IgD-negative memory B cell (primary cell): ENCODE data around the gene AK8. TPM values are rescaled to one million over a fixed set of nuclear protein-coding genes. Genes with fewer than 3 reads are reported as not detected.

Experiments
- H3K27ac Mint-ChIP-seq, 3 donors: one replicate each; pipeline ENCODE4 v1.8.0; 2020 to 2022; ENCODE audit warnings: mild to moderate bottlenecking in 3 of 3, mixed read lengths in 3 of 3, moderate library complexity in 1 of 3
- H3K27me3 Mint-ChIP-seq: one replicate; pipeline ENCODE4 v1.8.0; 2021; ENCODE audit warnings: mixed read lengths
- H3K36me3 Mint-ChIP-seq: one replicate; pipeline ENCODE4 v1.8.0; 2020; ENCODE audit warnings: mild to moderate bottlenecking, mixed read lengths
- H3K4me1 Mint-ChIP-seq, 3 donors: one replicate each; pipeline ENCODE4 v1.8.0; 2020 to 2022; ENCODE audit warnings: mixed read lengths in 3 of 3, mild to moderate bottlenecking in 1 of 3
- H3K4me3 Mint-ChIP-seq, 4 donors: one replicate each; pipeline ENCODE4 v1.8.0; 2020 to 2022; ENCODE audit warnings: mild to moderate bottlenecking in 4 of 4, mixed read lengths in 4 of 4, moderate library complexity in 3 of 4
- H3K9me3 Mint-ChIP-seq, 3 donors: one replicate each; pipeline ENCODE4 v1.8.0; 2020 to 2021; ENCODE audit warnings: mixed read lengths in 3 of 3, mild to moderate bottlenecking in 1 of 3
- polyA plus RNA-seq: library from polyadenylated mRNA; unstranded; fragments of 300-500 nt; fragmentation: Illumina TruSeq; gene quantifications from one replicate; pipeline ENCODE4 v1.2.3, GENCODE V29; 2021

AK8 gene
- polyA plus RNA-seq, 1 donor from 2014 or later: 11.8 TPM

DNA sequence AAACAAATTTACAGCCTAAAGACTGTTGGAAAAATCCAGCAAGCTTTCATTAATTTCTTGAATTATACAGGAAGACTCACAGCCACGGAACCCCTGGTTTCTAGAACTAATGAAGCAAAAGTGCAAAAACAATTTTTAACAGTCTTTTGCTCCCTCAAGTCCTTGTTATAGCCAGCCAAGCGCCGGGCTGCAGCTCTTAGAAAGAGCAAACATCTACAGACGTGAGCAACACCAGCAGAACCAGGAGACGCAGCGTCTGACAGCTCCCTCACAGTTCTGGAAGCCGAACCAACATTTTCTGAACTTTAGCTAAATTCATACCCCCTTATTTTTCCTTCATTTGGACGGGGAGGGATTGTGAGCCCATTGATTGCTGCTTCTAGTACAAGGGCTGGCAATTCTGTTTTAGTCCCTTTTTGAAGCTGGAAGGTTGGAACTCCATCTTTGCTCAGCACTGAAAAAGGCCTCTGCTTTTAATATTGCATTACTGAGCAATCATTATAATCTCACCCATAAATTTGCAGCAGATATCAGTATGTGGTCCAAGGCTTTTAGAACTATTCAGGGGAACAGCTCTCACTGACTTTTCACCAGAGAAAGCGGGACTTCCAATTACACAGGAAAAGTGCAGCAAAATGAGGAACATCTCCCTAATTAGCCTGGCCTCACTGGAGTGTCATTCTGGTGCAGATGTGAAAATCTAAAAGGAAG is 45.8 kb downstream of the AK8 start:
- Mint-ChIP-seq H3K36me3 (peaks cover 3% of the 10 kb centered on the region), H3K4me3 (no peak overlapping the region), H3K4me1 (no peaks in the 10 kb centered on the region), H3K27ac (no peak overlapping the region), H3K27me3 (no peaks in the 10 kb centered on the region), H3K9me3 (no peaks in the 10 kb centered on the region)

DNA sequence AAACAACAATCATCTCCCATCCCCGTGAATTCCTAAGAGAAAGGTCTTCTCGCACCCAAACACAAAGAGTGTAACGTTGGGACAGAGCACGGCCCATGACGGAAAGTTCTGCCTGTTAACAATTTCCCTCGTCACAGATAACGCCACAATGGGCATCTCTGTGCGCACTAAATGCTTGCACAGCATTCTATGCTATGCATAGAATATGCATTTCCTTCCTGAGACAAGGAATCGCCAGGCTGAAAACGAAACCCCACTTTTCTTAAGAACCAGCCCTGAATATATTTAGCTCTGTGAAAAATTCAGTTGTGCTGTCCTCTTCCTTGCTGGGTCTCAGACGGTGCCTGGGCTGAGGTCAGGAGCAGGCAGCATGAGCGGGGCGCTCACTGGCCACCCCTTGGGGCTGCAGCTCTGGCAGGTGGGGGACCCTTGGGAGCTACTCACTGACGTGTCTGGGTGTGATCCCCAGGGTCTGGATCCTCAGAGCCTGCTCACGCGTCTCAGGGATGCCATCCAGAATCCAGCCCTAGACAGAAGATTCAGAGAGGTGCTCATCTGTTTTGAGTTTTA is 49.8 kb downstream of the AK8 start:
- peaks cover under 1% of the 10 kb centered on the region for H3K36me3 Mint-ChIP-seq
- H3K4me1 Mint-ChIP-seq: no peaks in the 10 kb centered on the region
- H3K4me3 Mint-ChIP-seq: no peak overlapping the region
- peaks cover 3% of the 10 kb centered on the region for H3K27me3 Mint-ChIP-seq
- no peaks in the 10 kb centered on the region for H3K9me3 Mint-ChIP-seq
- H3K27ac Mint-ChIP-seq: no peak overlapping the region

DNA sequence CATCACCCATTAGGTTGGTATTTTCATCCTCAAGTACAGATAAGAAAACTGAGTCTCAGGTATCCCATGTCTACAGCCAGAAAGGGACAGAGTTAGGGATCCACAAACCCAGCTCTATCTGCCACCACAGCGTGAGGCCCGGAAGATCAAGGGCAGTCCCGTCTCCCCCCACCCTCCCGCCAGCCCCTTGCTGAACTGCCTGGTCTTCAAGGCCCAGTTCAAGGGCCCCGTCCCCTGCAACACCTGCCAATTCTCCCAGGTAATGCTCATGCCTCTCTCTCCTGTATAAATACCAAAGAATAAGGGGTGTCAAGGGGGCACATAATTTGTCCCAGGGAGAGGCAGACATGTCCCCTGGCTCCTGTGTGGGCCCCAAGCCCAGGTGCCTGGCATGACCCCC is 50.7 kb downstream of the AK8 start:
- Mint-ChIP-seq H3K27me3 (peaks cover 3% of the 10 kb centered on the region), H3K9me3 (no peaks in the 10 kb centered on the region), H3K4me3 (no peak overlapping the region), H3K36me3 (no peaks in the 10 kb centered on the region), H3K4me1 (no peaks in the 10 kb centered on the region), H3K27ac (peak overlapping the region in 1 of 3 donors; percentile 63)

DNA sequence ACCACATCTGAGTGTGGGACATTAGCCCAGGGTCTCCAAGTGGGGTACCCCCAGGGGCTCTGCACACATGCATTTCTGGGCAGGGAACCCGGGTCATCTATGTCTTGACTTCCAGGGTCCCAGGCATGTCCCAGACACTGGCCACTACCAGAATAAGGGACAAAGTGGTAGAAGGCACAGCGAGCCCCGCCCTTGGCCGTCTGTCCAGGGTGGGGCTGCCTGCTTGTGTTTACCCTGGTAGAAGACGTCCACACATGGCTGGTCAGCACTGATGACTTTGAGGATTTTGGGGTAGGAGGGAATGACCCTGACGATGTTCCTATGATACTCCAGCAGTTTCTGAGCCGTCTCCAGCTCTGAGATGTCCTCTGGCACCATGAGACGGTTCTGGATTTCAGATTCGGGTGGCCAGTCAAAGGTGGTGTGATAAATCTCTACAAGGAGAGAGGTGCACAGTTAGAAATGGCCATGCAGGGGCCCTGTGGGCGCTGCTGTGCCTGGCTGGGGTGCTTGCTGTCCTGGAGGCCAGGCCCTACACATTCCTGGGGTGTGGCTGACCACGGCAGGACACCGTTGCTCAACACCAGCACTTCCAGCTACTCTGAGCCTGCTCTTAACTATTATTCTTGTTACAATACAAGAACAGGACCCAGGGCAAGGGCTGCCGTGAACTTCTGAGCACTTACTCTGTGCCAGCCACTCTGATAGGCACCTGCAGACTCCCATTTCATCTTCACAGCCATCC is 51.3 kb downstream of the AK8 start:
- peaks cover 3% of the 10 kb centered on the region for H3K27me3 Mint-ChIP-seq
- no peaks in the 10 kb centered on the region for H3K4me1 Mint-ChIP-seq
- no peaks in the 10 kb centered on the region for H3K36me3 Mint-ChIP-seq
- no peaks in the 10 kb centered on the region for H3K9me3 Mint-ChIP-seq
- no peak overlapping the region for H3K4me3 Mint-ChIP-seq
- no peak overlapping the region for H3K27ac Mint-ChIP-seq

DNA sequence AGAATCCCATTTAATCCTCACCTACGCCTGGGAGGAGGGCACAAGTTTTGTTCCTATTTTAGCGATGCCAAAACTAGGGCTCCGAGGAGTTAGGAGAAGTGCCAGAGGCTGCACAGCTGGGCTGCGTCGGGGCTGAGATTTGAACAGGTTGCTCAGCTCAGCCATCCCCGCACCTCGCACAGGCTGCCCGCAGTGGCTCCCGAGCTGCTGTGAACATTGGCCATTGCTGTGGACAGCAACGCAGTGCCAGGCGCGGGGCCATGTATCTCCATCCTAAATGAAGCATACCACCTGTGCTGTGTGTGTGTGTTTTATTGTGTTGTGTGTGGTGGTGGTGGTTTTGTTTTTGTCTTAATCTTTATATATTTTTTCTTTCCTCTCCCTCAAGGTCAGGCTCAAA is 52.0 kb downstream of the AK8 start:
- Mint-ChIP-seq H3K27me3 (peaks cover 3% of the 10 kb centered on the region), H3K9me3 (no peaks in the 10 kb centered on the region), H3K27ac (no peak overlapping the region), H3K4me3 (no peak overlapping the region), H3K36me3 (no peaks in the 10 kb centered on the region), H3K4me1 (no peaks in the 10 kb centered on the region)

DNA sequence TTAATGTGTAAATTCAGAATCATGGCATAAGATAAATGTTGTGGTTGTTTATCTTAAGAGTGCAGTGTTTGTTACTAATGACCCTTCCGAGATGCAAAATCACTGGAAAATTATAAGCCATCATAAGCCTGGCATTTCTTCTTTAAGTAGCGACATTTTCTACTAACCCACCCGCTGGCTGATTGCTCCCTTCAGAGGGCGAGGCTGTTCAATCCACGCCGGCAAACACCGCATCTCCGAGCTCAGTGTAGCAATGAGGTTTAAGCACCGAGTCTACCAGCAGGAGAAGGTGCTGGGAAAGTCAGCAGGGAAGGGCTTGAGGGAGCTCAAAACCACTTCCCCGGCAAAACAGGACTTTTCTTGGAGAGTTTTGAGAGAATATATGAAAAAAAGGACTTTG is 52.7 kb downstream of the AK8 start:
- Mint-ChIP-seq H3K27me3 (peaks cover 3% of the 10 kb centered on the region), H3K9me3 (no peaks in the 10 kb centered on the region), H3K27ac (no peak overlapping the region), H3K36me3 (no peaks in the 10 kb centered on the region), H3K4me1 (no peaks in the 10 kb centered on the region), H3K4me3 (no peak overlapping the region)

DNA sequence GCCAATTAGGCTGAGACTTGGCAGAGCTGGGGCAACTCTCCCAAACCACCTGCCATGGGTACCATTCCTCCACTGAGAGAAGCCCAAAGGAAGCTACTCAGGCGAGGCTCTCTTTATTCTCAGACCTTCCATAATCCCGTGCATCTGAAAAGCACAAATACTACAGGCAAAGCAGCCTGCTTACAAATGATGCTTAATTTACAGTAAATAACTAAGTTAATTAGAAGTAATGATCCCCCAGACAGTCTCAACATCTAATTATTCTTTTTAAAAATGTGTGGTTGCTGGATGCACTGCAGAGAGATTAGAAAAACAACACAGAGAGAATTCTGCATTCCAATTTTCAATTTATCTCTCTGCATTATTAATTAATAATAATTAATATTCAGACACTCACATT is 53.1 kb downstream of the AK8 start:
- H3K27ac Mint-ChIP-seq: no peak overlapping the region
- no peaks in the 10 kb centered on the region for H3K4me1 Mint-ChIP-seq
- peaks cover 3% of the 10 kb centered on the region for H3K27me3 Mint-ChIP-seq
- no peak overlapping the region for H3K4me3 Mint-ChIP-seq
- no peaks in the 10 kb centered on the region for H3K36me3 Mint-ChIP-seq
- no peaks in the 10 kb centered on the region for H3K9me3 Mint-ChIP-seq

DNA sequence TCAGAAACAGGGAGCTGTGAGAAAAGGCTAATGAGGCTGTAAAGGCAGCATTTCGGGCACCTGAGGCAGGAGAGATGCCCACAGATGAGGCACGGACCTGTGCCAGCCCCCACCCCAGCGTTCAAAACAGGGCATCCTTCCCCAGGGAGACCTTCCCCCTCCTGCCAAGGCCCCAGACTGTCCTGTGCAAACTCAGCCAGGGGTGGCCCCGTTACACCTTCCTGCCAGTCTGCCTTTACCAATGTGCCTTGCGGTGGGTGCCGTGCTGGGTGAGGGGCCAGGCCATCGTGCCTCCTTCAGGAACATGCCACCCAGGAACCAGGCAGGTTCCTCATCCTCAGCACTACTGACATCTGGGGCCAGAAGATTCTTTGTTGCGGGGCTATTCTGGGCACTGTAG is 53.9 kb downstream of the AK8 start:
- H3K27ac Mint-ChIP-seq: peak overlapping the region in 1 of 3 donors; percentile 5
- H3K4me3 Mint-ChIP-seq: no peak overlapping the region
- H3K4me1 Mint-ChIP-seq: no peaks in the 10 kb centered on the region
- H3K36me3 Mint-ChIP-seq: no peaks in the 10 kb centered on the region
- H3K27me3 Mint-ChIP-seq: peaks cover 3% of the 10 kb centered on the region
- no peaks in the 10 kb centered on the region for H3K9me3 Mint-ChIP-seq

DNA sequence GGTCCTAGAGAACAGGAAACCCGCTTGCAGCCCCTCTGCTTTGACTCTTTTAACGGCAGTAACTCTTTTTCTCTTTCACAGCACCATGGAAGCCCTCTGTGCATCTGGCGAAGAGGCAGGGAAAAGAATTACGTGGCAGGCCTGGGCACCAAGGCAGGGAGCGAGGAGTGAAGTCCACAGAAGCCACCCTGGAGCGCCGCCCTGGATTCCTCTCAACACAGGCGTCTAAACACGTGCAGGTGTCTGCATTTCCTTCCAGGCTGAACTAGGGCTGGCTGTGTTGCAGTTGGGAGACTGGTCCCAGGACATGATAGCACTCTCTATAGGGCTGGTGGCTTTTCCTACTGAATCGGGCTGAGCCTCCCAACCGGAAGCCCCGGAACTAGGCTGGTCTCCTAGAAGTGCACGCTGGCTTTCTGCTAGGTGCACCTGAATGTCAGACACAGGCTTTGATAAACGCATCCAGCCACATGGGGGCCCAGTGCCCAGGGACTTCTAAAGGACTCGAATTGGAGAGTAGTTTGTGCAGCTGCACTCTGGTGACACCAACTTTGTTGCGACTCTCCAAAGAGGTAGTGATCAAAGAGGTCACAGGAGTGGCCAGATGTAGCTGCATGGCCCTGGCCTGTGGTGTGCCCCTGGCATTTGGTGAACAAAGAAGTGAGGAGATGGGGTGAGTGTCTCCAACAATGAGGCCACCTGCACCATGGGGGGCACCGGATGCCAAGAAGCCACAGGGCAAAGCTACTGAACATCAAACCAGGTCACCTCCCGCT is 54.5 kb downstream of the AK8 start:
- Mint-ChIP-seq H3K9me3 (no peaks in the 10 kb centered on the region), H3K36me3 (no peaks in the 10 kb centered on the region), H3K27ac (no peak overlapping the region), H3K4me3 (no peak overlapping the region), H3K27me3 (peaks cover 3% of the 10 kb centered on the region), H3K4me1 (no peaks in the 10 kb centered on the region)

DNA sequence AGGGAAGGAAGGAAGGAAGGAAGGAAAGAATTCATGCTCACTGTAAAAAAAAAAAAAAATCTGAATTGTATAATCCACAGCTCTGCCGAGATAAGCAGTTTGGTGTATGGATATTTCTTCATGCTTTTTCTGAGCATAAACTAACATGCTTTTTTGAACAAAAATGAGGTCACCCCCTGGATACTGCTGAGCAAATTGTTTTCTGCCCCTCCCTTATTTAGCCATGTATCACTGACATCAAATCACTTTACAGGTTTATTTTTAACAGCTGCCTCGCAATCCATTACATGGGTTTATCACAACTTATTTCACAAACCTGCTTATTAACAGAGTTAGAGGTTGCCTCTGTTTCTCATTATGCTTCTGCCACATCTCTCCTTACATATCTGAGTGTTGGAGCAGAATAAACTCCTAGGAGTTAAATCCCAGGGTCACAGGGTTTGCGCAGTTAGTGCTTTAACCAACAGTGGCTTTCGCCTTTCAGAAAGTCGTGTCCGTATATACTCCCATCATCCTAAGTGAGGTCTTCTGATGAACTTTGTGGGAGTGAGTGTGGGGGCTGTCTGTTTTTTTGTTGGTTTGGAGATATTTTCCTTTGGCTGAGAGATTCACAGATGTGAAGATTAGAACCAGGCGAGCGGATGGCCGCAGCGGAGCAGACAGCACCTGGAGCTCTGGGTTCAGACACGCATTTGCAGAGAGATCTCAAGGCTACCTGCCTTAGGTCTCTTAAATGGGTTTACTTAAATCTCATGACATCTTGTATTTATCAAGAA is 57.7 kb downstream of the AK8 start:
- Mint-ChIP-seq H3K9me3 (no peaks in the 10 kb centered on the region), H3K36me3 (no peaks in the 10 kb centered on the region), H3K4me3 (no peak overlapping the region), H3K27me3 (peaks cover 6% of the 10 kb centered on the region), H3K4me1 (no peaks in the 10 kb centered on the region), H3K27ac (peak overlapping the region in 1 of 3 donors; percentile 80)

DNA sequence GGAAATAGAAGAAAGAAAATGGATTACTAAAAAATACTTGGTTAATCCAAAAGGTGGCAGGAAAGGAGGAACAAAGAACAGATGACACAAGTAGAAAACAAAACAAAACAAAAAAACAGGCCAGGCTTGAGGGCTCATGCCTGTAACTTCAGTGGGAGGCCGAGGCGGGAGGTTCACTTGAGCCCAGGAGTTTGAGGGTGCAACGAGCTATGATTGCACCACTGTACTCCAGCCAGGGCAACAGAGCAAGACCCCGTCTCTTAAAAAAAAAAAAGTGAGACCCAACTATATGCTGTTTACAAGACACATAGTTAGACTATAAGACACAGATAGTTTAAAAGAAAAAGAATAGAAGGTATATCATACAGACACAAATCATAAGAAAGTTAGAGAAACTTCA is 59.5 kb downstream of the AK8 start:
- Mint-ChIP-seq H3K27me3 (peaks cover 6% of the 10 kb centered on the region), H3K9me3 (no peaks in the 10 kb centered on the region), H3K4me3 (no peak overlapping the region), H3K27ac (no peak overlapping the region), H3K4me1 (no peaks in the 10 kb centered on the region), H3K36me3 (peaks cover 2% of the 10 kb centered on the region)

DNA sequence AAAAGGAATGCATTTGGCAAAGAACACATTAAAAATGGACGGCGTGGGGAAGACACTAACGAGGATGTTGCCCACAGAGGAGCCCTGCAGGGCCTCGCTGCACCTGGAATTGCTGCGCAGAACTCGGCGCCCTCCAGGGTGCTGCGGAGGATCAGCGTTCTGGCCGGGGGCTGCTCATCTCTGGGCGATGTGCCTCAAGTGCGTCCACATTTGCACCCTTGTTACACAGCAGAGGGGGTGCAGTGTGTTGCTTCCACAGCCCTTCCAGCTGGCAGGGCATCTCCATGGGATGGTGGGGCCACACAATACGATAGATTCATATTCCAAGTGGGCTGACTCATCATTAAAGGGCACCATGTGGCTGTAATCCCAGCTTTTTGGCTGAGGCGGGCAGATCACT is 63.1 kb downstream of the AK8 start:
- no peak overlapping the region for H3K27ac Mint-ChIP-seq
- H3K4me1 Mint-ChIP-seq: peaks cover under 1 to 4% (median 4%) of the 10 kb centered on the region in 3 donors
- no peaks in the 10 kb centered on the region for H3K9me3 Mint-ChIP-seq
- no peak overlapping the region for H3K4me3 Mint-ChIP-seq
- H3K36me3 Mint-ChIP-seq: peaks cover 2% of the 10 kb centered on the region
- peaks cover 6% of the 10 kb centered on the region for H3K27me3 Mint-ChIP-seq

DNA sequence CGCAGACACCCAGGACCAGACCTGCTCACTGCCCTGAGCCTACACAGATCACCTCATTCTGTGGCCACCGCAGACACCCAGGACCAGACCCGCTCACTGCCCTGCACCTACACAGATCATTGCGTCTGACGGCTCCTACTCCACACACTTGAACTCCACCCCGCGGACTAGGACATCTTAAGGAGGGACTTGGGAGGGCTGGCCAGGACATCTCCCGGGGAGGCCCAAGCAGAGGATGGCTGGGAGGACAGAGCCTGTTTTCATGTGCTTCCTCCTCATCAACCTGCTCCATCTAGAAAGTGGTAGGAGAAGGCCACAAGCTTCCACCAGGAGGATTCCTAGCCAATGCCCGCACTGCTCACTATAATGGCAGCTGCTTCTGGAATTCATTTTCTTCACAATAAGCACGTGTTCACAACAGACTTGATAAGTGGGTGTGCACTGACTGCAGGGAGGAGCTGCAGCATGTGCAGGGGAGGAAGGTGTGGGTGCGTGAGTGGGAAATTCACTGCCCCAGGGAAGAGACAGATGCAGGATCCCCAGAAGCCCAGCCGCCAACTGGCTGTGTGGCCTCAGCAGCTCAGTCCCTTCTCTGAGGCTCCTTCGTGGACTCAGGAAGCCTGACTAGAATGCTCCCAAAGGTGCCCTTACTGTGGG is 64.8 kb downstream of the AK8 start:
- peaks cover 4 to 6% (median 6%) of the 10 kb centered on the region in 3 donors for H3K4me1 Mint-ChIP-seq
- peaks cover 2% of the 10 kb centered on the region for H3K36me3 Mint-ChIP-seq
- no peaks in the 10 kb centered on the region for H3K9me3 Mint-ChIP-seq
- no peak overlapping the region for H3K27ac Mint-ChIP-seq
- peaks cover 8% of the 10 kb centered on the region for H3K27me3 Mint-ChIP-seq
- no peak overlapping the region for H3K4me3 Mint-ChIP-seq

DNA sequence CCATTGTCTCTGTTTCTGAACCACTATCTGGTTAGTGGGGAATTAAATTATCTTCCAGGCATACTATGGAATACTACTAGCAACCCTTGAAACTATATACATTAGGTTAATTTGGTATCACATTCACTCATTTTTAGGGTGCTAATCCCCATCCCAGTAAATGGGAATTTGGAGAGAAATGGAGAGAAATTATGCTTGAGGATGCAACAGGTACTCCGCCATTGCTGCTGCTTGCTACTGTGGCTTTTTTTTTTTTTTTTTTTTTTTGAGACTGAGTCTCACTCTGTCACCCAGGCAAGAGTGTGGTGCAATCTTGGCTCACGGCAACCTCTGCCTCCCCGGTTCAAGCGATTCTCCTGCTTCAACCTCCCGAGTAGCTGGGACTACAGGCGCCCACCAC is 66.1 kb downstream of the AK8 start:
- peaks cover 2% of the 10 kb centered on the region for H3K36me3 Mint-ChIP-seq
- peaks cover 4 to 6% (median 6%) of the 10 kb centered on the region in 3 donors for H3K4me1 Mint-ChIP-seq
- no peaks in the 10 kb centered on the region for H3K9me3 Mint-ChIP-seq
- H3K27me3 Mint-ChIP-seq: peaks cover 10% of the 10 kb centered on the region
- no peak overlapping the region for H3K4me3 Mint-ChIP-seq
- H3K27ac Mint-ChIP-seq: no peak overlapping the region
